Mucosa of descending colon (tissue), 3 donors: ENCODE results near the gene CPNE6. TPM values are rescaled to one million over a fixed set of nuclear protein-coding genes. Genes with fewer than 3 reads are reported as not detected.

Experiments
- ATAC-seq: fragments of 200-7000 bp; cut with Tn5 transposase; one replicate; pipeline ENCODE4 v1.9.1; 2020; ENCODE audit warnings: mild to moderate bottlenecking, moderate library complexity
- DNase-seq, 3 donors: peaks; one replicate each; pipeline ENCODE4 v3.0.0-alpha.2; 2020
- H3K36me3 ChIP-seq: fragments of 200-600 bp; one replicate; pipeline ENCODE4 v1.8.0; 2021; ENCODE audit warnings: low read depth, mild to moderate bottlenecking
- H3K4me1 ChIP-seq: fragments of 200-600 bp; one replicate; pipeline ENCODE4 v1.8.0; 2021; ENCODE audit warnings: low read depth, mild to moderate bottlenecking
- H3K4me3 ChIP-seq: fragments of 200-600 bp; one replicate; pipeline ENCODE4 v1.8.0; 2021; ENCODE audit warnings: mild to moderate bottlenecking
- H3K9me3 ChIP-seq: fragments of 200-600 bp; one replicate; pipeline ENCODE4 v1.8.0; 2021; ENCODE audit warnings: mild to moderate bottlenecking
- intact Hi-C, 2 donors: fragments of 100-400 bp; cut with DNase I in 1 of 2; cut with micrococcal nuclease in 1 of 2; formaldehyde crosslinking; loops; one replicate each; pipeline versions ENCODE4 v1.11.0 to v1.11.1; 2022; cut with DNase I, micrococcal nuclease
- total RNA-seq, 3 donors: library from RNA; stranded (reverse); fragmentation: NEBNext Ultra II Directional in 2 of 3; extraction: Animal tissue kit (Norgen Biotek cat#: 25700) in 2 of 3; gene quantifications; one replicate each; pipeline versions ENCODE4 v1.2.1 to v1.2.4, GENCODE V29; 2021 to 2023
- TF ChIP-seq, protein P1 (sequence below): fragments of 200-600 bp; IDR thresholded peaks from one replicate; pipeline ENCODE4 v1.8.0; 2022; ENCODE audit warnings: antibody characterized with exemption, mild to moderate bottlenecking
- donor health status: DM: no; HTN: no; CAD: no; lungs with moderate emphysema.
- donor health status: DM: no; HTN: no; CAD: no.
- donor health status: DM: no; HTN: yes; CAD: no.

CPNE6 gene
- total RNA-seq, 3 donors from 2014 or later: 0.14 to 2.2 TPM; not detected in 1

DNA sequence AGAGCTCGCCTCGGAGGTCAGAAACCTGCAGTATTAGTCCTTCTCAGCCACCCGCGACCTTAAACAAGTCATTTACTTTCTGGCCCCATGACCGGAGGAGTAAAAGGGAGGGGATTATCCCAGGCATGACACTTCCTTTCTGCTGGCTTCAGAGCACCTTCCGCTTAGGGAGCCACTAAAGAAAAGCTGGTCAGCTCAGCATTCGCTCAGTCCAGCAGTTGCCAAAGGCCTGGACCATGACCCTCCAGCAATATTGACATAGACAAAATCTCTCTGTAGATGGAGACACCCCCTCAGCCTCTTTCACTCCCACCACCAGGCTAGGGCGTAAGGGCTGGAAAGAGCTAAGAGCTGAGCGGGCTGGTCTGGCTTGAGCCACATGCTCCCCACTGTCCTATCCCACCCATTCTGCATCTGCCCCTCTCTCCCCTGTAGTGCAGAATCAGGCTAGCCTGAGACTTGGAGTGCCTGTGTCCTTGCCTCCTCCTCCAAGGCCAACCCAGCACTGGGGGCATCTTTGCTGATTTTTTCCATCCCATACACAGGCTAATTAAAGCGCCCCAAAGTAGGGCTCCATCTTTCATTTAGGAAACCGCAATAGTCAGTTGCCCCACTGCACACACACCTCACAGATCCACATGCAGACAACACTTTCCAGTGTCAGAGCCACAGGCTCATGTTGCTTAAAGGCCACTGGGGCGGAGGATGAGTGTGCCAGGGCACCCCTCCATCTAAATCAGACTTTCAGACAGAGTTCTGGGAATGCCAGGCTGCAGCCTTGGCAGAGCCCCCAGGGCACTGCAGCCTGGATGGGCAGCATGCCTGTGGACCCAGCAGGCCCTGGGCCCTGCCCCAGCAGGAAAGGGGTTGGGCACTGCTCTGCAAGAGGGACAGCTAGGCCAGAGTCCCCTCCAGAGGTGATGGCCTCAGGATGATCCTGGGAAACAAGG lies 4.0 kb upstream of the CPNE6 start:
- no peak overlapping the region for H3K4me3 ChIP-seq
- DNase-seq (peak in 2 of 3 donors; percentile 31 to 32), ATAC-seq (peak; percentile 57)
- no peaks in the 10 kb centered on the region for H3K9me3 ChIP-seq
- TF ChIP-seq, protein P1, sequence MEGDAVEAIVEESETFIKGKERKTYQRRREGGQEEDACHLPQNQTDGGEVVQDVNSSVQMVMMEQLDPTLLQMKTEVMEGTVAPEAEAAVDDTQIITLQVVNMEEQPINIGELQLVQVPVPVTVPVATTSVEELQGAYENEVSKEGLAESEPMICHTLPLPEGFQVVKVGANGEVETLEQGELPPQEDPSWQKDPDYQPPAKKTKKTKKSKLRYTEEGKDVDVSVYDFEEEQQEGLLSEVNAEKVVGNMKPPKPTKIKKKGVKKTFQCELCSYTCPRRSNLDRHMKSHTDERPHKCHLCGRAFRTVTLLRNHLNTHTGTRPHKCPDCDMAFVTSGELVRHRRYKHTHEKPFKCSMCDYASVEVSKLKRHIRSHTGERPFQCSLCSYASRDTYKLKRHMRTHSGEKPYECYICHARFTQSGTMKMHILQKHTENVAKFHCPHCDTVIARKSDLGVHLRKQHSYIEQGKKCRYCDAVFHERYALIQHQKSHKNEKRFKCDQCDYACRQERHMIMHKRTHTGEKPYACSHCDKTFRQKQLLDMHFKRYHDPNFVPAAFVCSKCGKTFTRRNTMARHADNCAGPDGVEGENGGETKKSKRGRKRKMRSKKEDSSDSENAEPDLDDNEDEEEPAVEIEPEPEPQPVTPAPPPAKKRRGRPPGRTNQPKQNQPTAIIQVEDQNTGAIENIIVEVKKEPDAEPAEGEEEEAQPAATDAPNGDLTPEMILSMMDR: no peak
- H3K36me3 ChIP-seq: no peaks in the 10 kb centered on the region
- intact Hi-C loops: no loop called here
- peaks cover 20% of the 10 kb centered on the region for H3K4me1 ChIP-seq

DNA sequence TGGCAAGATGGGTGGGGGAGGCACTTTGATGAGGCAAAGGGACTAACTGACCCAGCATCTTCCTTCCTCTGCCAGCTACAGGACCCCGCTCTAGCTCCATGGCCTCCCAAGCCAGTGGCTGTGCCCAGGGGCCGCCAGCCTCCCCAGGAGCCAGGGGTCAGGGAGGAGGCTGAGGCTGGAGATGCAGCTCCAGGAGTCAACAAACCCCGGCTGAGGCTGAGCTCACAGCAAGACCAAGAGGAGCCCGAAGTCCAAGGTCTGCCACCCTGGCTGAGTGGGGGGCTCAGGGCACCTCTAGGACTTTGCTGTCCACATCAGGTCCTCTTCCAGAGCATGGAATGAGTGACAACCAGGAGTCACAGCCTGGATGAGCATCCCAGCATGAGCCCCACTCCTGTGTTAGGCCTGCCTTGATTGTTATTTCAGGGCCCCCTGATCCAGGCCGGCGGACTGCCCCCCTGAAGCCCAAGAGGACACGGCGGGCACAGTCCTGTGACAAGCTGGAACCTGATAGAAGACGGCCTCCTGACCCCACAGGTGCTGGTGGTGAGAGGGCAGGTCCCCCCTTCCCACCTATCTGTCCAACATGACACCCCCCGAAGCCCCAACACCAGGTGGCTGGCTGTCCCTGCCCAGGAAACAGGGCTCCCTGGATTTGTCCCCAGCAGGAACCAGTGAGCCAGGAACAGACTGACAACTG lies 2.5 kb upstream of the CPNE6 start:
- TF ChIP-seq, protein P1: no peak
- peaks cover 24% of the 10 kb centered on the region for H3K4me1 ChIP-seq
- intact Hi-C loops: no loop called here
- no peak overlapping the region for H3K4me3 ChIP-seq
- no peak for ATAC-seq
- no peaks in the 10 kb centered on the region for H3K36me3 ChIP-seq
- peak in 1 of 3 donors; percentile 23 for DNase-seq
- H3K9me3 ChIP-seq: no peaks in the 10 kb centered on the region

- intact Hi-C loops: no loop called here
- H3K4me3 ChIP-seq: no peak overlapping the region
- peaks cover 24% of the 10 kb centered on the region for H3K4me1 ChIP-seq
- H3K36me3 ChIP-seq: no peaks in the 10 kb centered on the region
- ATAC-seq (no peak), DNase-seq (no peak)
- H3K9me3 ChIP-seq: no peaks in the 10 kb centered on the region
- TF ChIP-seq, protein P1: no peak
These were observed 2.0 kb upstream of the CPNE6 start for GRCh38 chr14:24069411-24069735.

GRCh38 chr14:24070285-24071143 lies 848 bp upstream of the CPNE6 start:
- TF ChIP-seq, protein P1: no peak
- intact Hi-C loops: no loop called here
- no peaks in the 10 kb centered on the region for H3K36me3 ChIP-seq
- no peak overlapping the region for H3K4me3 ChIP-seq
- DNase-seq (peak in 1 of 3 donors; percentile 12), ATAC-seq (no peak)
- H3K9me3 ChIP-seq: no peaks in the 10 kb centered on the region
- H3K4me1 ChIP-seq: peaks cover 28% of the 10 kb centered on the region

- DNase-seq (peak in 1 of 3 donors; percentile 27), ATAC-seq (peak; percentile 45)
- H3K36me3 ChIP-seq: no peaks in the 10 kb centered on the region
- H3K4me3 ChIP-seq: no peak overlapping the region
- TF ChIP-seq, protein P1: no peak
- peaks cover 27% of the 10 kb centered on the region for H3K4me1 ChIP-seq
- no peaks in the 10 kb centered on the region for H3K9me3 ChIP-seq
- intact Hi-C loops: no loop called here
These were observed 571 bp downstream of the CPNE6 start for GRCh38 chr14:24071836-24072430.
